Stimulated activated CD4-positive, alpha-beta T cell treated with anti-CD3 and anti-CD28 coated beads, Interleukin-15, amount 100 ng/mL, for 48 hours (primary cell): ENCODE results near the gene UBAC1.
"Not testable (repeated sequence)": the region's sequence is repeated elsewhere in the genome, so short reads cannot be mapped to it uniquely, and the experiment has no call there.

ENCODE experiments used
- DNase-seq, 2 donors: peaks; one replicate each; pipeline ENCODE4 v3.0.0-alpha.2; 2020; ENCODE audit warnings: low read depth in 2 of 2

UBAC1 gene

GRCh38 chr9:135959814-135960213 is 1.4 kb downstream of the UBAC1 start:
- no peak for DNase-seq

- DNase-seq, result no peak
These were observed 2.7 kb downstream of the UBAC1 start for GRCh38 chr9:135958485-135958884.

GRCh38 chr9:135957431-135957830 is 3.7 kb downstream of the UBAC1 start:
- DNase-seq, result no peak

DNA sequence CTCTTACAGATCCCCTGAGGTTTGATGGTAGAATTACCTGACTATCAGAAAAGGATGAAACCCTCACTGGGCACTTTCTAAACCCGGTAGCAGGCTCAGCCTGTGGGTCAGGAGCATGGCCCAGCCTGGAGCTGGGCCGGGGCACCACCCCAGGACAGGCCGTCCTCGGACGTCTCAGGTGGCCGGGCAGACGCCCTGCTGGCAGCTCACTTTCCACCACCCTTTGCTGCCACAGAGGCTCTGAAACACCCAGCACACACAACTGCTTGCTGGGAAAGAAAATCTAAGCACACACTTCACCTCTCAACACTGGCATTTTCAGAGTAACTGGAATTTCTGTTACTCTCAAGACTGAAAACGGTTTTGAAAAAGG is 4.4 kb downstream of the UBAC1 start:
- no peak for DNase-seq

- DNase-seq, result no peak
These were observed 5.0 kb downstream of the UBAC1 start for GRCh38 chr9:135955934-135956801.

GRCh38 chr9:135952664-135953206 is 8.4 kb downstream of the UBAC1 start:
- DNase-seq, result no peak

DNA sequence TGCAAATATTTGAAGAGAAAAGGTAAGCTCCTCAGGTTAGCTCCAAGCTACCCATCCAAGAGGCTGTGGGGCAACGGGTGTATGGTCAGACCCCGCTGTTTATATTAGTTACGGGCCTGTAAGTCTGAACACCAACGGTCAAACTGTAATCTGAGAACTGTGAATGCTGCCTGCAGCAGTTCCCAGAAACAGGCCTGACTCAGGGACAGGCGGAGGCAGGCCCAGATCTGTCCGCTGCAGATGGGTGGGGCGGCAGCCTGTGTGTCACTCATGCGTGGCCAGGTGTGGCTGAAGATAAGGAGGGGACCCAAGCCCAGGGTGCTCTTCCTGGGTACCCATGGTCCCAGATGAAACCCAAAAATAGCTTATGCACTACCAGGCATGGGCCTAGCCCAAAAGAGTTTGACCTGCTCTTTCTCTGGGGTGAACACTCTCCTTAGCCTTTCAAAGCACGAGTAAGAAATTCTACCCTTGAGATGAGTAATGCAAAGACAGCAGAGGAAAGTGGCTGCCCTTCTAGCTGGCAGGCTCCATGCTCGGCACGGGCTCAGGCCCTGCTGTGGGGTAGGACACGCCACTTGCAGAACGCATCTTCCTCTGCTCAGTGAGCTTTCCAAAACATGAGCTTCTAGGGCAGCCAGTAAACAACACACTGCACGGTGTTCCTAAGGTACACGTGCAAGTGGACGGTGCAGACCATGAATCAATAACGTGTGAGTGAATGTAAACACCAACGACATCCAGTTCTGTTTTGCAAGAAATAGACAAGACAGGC is 9.1 kb downstream of the UBAC1 start:
- no peak for DNase-seq

DNA sequence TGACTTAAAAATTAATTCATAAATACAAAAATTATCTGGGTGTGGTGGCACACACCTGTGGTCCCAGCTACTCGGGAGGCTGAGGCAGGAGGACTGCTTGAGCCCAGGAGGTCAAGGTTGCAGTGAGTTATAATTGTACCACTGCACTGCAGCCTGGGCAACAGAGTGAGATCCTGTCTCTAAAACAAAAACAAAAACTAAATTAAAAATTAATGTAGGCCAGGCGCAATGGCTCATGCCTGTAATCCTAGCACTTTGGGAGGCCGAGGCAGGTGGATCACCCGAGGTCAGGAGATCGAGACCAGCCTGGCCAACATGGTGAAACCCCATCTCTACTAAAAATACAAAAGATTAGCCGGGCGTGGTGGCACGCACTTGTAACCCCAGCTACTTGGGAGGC is 9.9 kb downstream of the UBAC1 start:
- not testable (repeated sequence) for DNase-seq

DNA sequence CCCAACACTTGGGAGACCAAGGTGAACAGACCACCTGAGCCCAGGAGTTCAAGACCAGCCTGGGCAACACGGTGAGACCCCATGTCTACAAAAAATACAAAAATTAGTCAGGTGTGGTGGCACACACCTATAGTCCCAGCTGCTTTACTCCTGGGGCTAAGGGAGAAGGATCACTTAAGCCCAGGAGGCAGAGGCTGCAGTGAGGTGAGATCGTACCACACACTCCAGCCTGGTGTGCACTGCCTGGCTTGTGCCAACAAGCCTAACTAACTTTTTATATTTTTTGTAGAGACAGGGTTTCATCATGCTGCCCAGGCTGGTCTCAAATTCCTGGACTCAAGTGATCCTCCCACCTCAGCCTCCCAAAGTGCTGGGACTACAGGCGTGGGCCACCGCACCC is 10.3 kb downstream of the UBAC1 start:
- not testable (repeated sequence) for DNase-seq

DNA sequence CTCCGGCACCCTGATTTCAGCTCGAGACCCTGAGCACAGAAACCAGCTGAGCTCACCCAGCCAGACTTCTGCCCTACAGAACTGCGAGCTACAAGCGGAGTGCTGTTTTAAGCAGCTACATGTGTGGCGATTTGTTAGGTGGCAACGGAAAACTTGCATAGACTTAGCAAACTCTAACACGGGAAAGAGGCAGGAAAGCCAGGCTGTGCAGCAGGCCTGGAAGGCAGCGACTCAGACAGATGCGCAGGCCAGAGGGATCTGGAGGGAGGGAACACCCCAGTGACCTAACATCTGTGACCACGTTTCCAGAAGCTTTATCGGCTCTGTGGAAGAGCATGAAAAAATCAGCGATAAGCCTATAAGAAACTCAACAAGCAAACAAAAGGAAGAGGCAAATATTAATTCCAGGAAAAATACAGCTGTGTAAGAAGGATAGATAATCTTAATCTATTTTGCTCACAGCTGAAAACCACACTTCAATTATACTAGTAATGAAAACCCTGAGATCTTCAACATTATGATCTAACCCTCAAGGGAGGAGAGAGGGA is 11.0 kb downstream of the UBAC1 start:
- DNase-seq, result no peak

GRCh38 chr9:135949501-135950134 is 11.6 kb downstream of the UBAC1 start:
- DNase-seq, result no peak

DNA sequence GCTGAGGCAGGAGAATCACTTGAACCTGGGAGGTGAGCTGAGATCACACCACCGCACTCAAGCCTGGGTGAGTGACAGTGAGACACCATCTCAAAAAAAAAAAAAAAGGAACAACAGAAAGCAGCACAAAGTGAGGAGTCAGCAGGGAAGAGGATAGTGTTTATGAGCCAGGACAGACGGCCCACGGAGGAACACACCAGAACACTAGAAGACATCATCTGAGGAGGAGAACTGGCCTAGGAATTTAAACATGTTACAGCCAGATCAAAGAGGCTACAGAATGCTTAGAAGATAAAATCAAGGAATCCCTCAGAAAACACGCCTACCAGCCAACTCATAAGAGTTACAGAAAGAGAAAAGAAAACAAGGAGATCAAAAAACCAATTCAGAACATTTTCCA is 12.2 kb downstream of the UBAC1 start:
- DNase-seq, result no peak

GRCh38 chr9:135948446-135948845 is 12.7 kb downstream of the UBAC1 start:
- DNase-seq, result no peak

GRCh38 chr9:135947582-135947981 is 13.6 kb downstream of the UBAC1 start:
- no peak for DNase-seq

DNA sequence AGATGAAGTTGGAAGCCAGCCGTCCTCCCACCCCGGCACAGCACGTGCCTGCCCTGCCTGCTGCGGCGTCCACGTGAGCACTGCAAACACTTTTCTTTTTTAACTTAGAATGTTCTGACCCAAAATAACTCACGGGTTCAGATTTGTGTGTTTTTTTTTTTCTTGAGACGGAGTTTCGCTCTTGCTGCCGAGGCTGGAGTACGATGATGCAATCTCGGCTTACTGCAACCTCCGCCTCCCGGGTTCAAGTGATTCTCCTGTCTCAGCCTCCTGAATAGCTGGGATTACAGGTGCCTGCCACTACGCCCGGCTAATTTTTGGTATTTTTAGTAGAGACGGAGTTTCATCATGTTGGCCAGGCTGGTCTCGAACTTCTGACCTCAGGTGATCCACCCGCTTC is 14.1 kb downstream of the UBAC1 start:
- DNase-seq, result not testable (repeated sequence)

DNA sequence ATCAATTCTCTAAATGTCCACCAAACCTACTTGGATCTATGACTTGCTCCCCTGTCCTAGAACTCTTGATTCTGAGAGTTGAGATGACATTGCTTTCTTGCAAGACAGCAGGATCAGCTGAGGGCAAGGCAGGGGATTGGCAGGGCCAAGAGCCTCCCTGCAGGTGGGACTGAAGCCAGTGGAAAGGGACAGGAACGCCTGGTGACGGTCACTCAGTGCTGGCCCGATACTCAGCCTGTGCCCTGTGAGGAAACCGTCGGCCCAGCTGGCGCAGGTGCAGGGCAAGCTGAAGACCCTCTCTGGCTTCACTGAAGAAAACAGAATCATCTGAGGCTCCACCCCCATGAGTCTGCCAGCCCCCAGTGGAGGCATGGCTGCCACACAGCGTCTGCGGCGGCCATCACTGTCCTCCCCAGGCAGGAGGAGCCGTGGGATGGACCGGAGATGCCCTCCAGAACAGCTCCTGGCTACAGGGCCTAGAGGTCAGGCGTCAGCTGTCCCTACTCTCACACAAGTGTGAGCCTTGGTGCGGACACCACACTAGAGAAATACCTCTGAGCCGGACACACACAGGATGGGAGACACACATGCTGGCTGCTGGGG is 14.7 kb downstream of the UBAC1 start:
- DNase-seq, result no peak

GRCh38 chr9:135945969-135946368 is 15.2 kb downstream of the UBAC1 start:
- DNase-seq, result no peak

DNA sequence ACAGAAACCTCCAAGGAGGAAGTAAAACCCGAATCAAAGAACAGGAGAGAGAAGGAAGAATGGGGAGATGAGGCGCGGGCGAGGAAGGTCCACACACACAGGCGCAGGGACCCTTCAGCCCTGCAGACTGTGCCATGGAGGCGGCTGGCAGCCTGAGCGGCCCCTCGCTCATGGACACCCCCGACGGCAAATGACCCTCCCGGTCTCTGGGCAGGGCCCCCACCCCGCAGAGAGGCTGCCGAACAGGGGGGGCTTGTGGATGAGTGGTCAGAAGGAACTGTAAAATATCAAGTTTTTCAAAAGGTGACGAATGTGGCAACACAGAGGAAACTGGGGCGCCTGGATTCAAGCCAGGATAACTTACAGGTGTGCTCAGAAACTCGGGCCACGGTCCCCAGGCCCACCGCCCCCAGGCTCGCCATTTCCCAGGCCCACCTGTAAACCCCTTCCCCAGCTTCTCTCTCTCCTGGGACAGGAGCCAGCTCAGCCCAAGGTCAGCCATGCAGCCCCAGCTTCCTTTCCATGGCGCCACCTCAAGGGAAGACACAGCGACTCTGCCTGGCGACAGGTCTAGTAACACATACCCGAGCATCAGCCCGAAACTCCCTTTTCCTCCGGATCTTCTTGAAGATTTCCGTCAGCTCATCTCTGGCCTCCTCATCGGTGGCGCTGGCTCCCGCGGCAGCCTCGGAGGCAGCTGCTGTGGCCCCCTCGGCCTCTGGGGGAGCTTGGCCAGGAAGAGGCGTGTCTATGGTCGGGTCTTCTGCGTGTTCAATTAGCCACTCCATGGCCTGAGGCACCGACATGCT is 16.5 kb downstream of the UBAC1 start:
- no peak for DNase-seq

- not testable (repeated sequence) for DNase-seq
These were observed 17.6 kb downstream of the UBAC1 start for GRCh38 chr9:135943604-135944003.

DNA sequence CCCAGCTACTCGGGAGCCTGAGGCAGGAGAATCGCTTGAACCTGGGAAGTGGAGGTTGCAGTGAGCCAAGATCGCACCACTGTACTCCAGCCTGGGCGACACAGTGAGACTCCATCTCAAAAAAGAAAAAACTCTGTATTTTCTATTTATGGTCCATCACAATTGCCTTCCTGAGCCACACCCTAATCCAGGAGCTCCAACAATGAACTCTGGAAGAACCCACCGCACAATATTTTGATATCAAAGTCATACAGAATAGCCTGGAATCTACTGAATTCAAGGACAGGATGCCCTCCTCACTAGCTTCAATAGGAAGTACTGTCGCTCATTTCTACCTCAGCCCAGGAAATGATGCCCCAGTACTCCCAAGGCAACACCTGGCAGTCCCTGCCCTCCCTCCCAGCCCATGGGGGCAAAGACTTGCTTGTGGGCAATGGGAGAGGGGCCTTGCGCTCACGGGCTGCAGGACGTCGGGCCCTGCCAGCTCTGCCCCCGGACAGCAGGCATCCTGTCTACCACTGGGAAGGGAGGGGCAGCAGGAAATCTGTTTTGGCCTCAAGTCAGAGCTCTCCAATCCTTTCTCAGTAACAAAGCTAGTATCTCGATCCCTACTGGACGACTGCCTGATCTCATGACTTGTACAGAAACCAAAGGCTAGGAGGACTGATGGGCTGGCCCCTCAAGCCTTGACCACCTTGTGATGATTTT is 19.7 kb downstream of the UBAC1 start:
- DNase-seq, result no peak
